Erythroblast (primary cell): ENCODE results near the gene SENP5.
"Not testable (repeated sequence)": the region's sequence is repeated elsewhere in the genome, so short reads cannot be mapped to it uniquely, and the experiment has no call there.

ENCODE experiments used
- DNase-seq, 2 experiments: peaks; one replicate each; lab custom pipeline; 2025; lab: John Stamatoyannopoulos, UW
- GATA1 ChIP-seq: IDR thresholded peaks from 2 replicates; pipeline ENCODE4 v1.6.1; 2011; ENCODE audit warnings: low read depth, mild to moderate bottlenecking, control low read depth, low read length, moderate library complexity
- POLR2A ChIP-seq: IDR thresholded peaks from 2 replicates; pipeline ENCODE4 v1.6.1; 2011; ENCODE audit warnings: mild to moderate bottlenecking, low read length

SENP5 gene

GRCh38 chr3:196867507-196868296 is at the start of gene SENP5:
SENP5 (plus strand) TSS chr3:196867920; CDS start chr3:196885182, 17,262 bp downstream.
- TF ChIP-seq GATA1 (no peak), POLR2A (peak; percentile 94)

GRCh38 chr3:196821806-196822355 is 45.8 kb upstream of the SENP5 start:
- TF ChIP-seq POLR2A, result no peak
- no peak for TF ChIP-seq GATA1
- no peak for DNase-seq

More at GRCh38 chr3:196867507-196868296, at the start of gene SENP5:
- peak; percentile 94 to 96 for DNase-seq

- DNase-seq, result not testable (repeated sequence)
Measured at GRCh38 chr3:196829651-196830050, 38.1 kb upstream of the SENP5 start.

GRCh38 chr3:196835086-196835485 is 32.6 kb upstream of the SENP5 start:
- DNase-seq, result no peak
- TF ChIP-seq GATA1 (no peak), POLR2A (no peak)

GRCh38 chr3:196836626-196837025 is 31.1 kb upstream of the SENP5 start:
- DNase-seq, result not testable (repeated sequence)

- TF ChIP-seq POLR2A (no peak), GATA1 (no peak)
- DNase-seq, result peak; percentile 76 to 88
Measured at GRCh38 chr3:196837819-196838420, 29.8 kb upstream of the SENP5 start.

- DNase-seq, result not testable (repeated sequence)
Measured at GRCh38 chr3:196839351-196839750, 28.4 kb upstream of the SENP5 start.

GRCh38 chr3:196842567-196843434 is 24.9 kb upstream of the SENP5 start:
- peak; percentile 47 to 54 for DNase-seq
- TF ChIP-seq POLR2A (no peak), GATA1 (no peak)

- DNase-seq, result no peak
- TF ChIP-seq POLR2A (no peak), GATA1 (no peak)
Measured at GRCh38 chr3:196843435-196844110, 24.1 kb upstream of the SENP5 start.

GRCh38 chr3:196844235-196845219 is 23.2 kb upstream of the SENP5 start:
- not testable (repeated sequence) for DNase-seq

- not testable (repeated sequence) for DNase-seq
Measured at GRCh38 chr3:196848375-196848774, 19.3 kb upstream of the SENP5 start.

- no peak for TF ChIP-seq POLR2A
- TF ChIP-seq GATA1, result no peak
- no peak for DNase-seq
Measured at GRCh38 chr3:196849180-196849741, 18.5 kb upstream of the SENP5 start.

GRCh38 chr3:196863000-196863399 is 4.7 kb upstream of the SENP5 start:
- DNase-seq, result peak; percentile 23 to 39
